ENCODE data around the gene NUP43. TPM values are rescaled to one million over a fixed set of nuclear protein-coding genes. Genes with fewer than 3 reads are reported as not detected.

NUP43 gene
- 10 to 100 TPM; 20.8 to 33.4 (median 23.5) TPM for total RNA-seq
- total RNA-seq (2013): 28.3 TPM

GRCh38 chr6:149746147-149746946, at the start of gene NUP43:
TSS of gene NUP43 (minus strand) at chr6:149746529. CDS start at chr6:149746495, 34 bp downstream.
- intact Hi-C loops (cut with micrococcal nuclease): loop anchor here (1.0 to 10.0 kb wide), 3 partner anchors 28 to 199 kb away; partner anchors contain the start of genes LATS1 and PPIL4
- peaks cover 28% of the 10 kb centered on the region for H3K4me1 ChIP-seq (ENCODE audit: control insufficient read depth, insufficient read depth, low read length)
- Mint-ChIP-seq H3K27me3 (ENCODE audit: low read depth in 2 of 2) (no peaks in the 10 kb centered on the region), H3K27ac (peak within 1 kb of the TSS; percentile 90 to 94), H3K4me1 (peaks cover 25 to 31% of the 10 kb centered on the region in 2 donors), H3K4me3 (peak within 1 kb of the TSS; percentile 98), H3K9me3 (no peaks in the 10 kb centered on the region), H3K36me3 (no peaks in the 10 kb centered on the region)
- ATAC-seq (peak; percentile 73 to 81 (median 74)), DNase-seq (peak; percentile 88 to 95)
- peak; percentile 45 for TF ChIP-seq CTCF (IDR thresholded peaks at IDR 0.05)
- peak within 1 kb of the TSS; percentile 93 for H3K4me3 ChIP-seq (ENCODE audit: low read length)
- no peaks in the 10 kb centered on the region for H3K9me3 ChIP-seq (ENCODE audit: control insufficient read depth, insufficient read depth, low read length)
- H3K27ac ChIP-seq (ENCODE audit: low read length): peak within 1 kb of the TSS; percentile 65
- H3K36me3 ChIP-seq (ENCODE audit: control insufficient read depth, insufficient read depth, low read length): peaks cover 20% of the 10 kb centered on the region
- H3K27me3 ChIP-seq (ENCODE audit: control insufficient read depth, insufficient read depth, low read length): no peaks in the 10 kb centered on the region
- WGBS (ENCODE audit: insufficient coverage): 5% methylated on average over 41 of the region's 41 CpGs

DNA sequence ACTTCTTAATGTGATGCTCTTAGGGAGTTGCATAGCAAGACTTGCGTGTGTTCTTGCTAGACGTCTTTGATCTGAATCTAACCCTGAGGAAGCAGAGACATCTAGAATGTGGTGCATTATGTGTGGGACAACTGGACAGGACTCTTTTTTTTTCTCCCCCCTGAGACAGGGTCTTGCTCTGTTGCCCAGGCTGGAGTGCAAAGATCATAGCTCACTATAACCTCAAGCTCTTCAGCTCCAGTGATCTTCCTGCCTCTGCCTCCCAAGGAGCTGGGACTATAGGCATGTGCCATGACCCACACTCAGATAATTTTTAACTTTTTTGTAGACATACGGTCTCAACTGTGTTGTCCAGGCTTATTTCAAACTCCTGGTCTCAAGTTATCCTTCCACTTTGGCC, 37.2 kb upstream of the NUP43 start:
- Mint-ChIP-seq H3K27ac (no peak overlapping the region), H3K4me3 (no peak overlapping the region), H3K9me3 (no peaks in the 10 kb centered on the region), H3K4me1 (peaks cover 0 to 4% of the 10 kb centered on the region in 2 donors), H3K36me3 (no peaks in the 10 kb centered on the region), H3K27me3 (ENCODE audit: low read depth in 2 of 2) (no peaks in the 10 kb centered on the region)
- 85% methylated on average over 3 of the region's 3 CpGs for WGBS (ENCODE audit: insufficient coverage)
- ATAC-seq (no peak), DNase-seq (no peak)
- no peak overlapping the region for H3K27ac ChIP-seq (ENCODE audit: low read length)
- no peaks in the 10 kb centered on the region for H3K27me3 ChIP-seq (ENCODE audit: control insufficient read depth, insufficient read depth, low read length)
- H3K36me3 ChIP-seq (ENCODE audit: control insufficient read depth, insufficient read depth, low read length): peaks cover 12% of the 10 kb centered on the region
- TF ChIP-seq CTCF (IDR thresholded peaks at IDR 0.05): no peak
- no peak overlapping the region for H3K4me3 ChIP-seq (ENCODE audit: low read length)
- no peaks in the 10 kb centered on the region for H3K9me3 ChIP-seq (ENCODE audit: control insufficient read depth, insufficient read depth, low read length)
- intact Hi-C loops (cut with micrococcal nuclease): no loop called here
- no peaks in the 10 kb centered on the region for H3K4me1 ChIP-seq (ENCODE audit: control insufficient read depth, insufficient read depth, low read length)

- Histone ChIP-seq H3K27ac (ENCODE audit: low read length) (no peak overlapping the region), H3K4me3 (ENCODE audit: low read length) (no peak overlapping the region), H3K27me3 (ENCODE audit: control insufficient read depth, insufficient read depth, low read length) (no peaks in the 10 kb centered on the region), H3K4me1 (ENCODE audit: control insufficient read depth, insufficient read depth, low read length) (no peaks in the 10 kb centered on the region), H3K36me3 (ENCODE audit: control insufficient read depth, insufficient read depth, low read length) (peaks cover 14% of the 10 kb centered on the region), H3K9me3 (ENCODE audit: control insufficient read depth, insufficient read depth, low read length) (no peaks in the 10 kb centered on the region)
- no peaks in the 10 kb centered on the region for H3K9me3 Mint-ChIP-seq
- intact Hi-C loops (cut with micrococcal nuclease): no loop called here
- H3K4me1 Mint-ChIP-seq: peaks cover 0 to 4% of the 10 kb centered on the region in 2 donors
- DNase-seq (no peak), ATAC-seq (no peak)
- H3K27ac Mint-ChIP-seq: no peak overlapping the region
- no peak overlapping the region for H3K4me3 Mint-ChIP-seq
- H3K36me3 Mint-ChIP-seq: no peaks in the 10 kb centered on the region
- no peaks in the 10 kb centered on the region for H3K27me3 Mint-ChIP-seq (ENCODE audit: low read depth in 2 of 2)
- no peak for TF ChIP-seq CTCF (IDR thresholded peaks at IDR 0.05)
- whole genome bisulfite sequencing (ENCODE audit: insufficient coverage): 98% methylated on average over 2 of the region's 2 CpGs
Measured at GRCh38 chr6:149782337-149782736, 36.0 kb upstream of the NUP43 start.
